Embryonic facial prominence (tissue), 1 donor: ENCODE measurements around the gene SCART1.
"Not testable (repeated sequence)": the region's sequence is repeated elsewhere in the genome, so short reads cannot be mapped to it uniquely, and the experiment has no call there.

Source experiments
- DNase-seq: peaks from one replicate; pipeline ENCODE4 v3.0.0-alpha.2; 2016; ENCODE audit errors: extremely low spot score

The SCART1 gene

DNA sequence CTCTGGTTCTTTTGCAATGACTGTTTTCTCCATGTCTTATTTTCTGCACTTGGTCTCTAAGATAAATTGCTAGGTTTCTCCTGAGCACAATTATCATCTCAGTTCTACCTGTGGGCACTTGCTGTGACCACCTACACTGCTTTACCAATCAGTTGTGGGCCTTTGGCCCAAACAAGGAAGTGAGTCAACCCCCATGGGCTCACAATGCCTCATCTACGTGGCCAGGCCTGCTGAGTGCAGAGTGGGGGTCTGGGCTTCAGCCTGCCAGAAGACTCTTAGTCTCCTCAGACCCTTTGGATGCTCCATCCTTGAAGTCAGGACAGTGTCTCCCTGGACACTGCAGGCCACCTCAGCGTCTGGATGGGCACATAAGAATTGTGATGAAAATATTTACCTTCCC lies 20.3 kb downstream of the SCART1 start:
- DNase-seq: no peak

DNA sequence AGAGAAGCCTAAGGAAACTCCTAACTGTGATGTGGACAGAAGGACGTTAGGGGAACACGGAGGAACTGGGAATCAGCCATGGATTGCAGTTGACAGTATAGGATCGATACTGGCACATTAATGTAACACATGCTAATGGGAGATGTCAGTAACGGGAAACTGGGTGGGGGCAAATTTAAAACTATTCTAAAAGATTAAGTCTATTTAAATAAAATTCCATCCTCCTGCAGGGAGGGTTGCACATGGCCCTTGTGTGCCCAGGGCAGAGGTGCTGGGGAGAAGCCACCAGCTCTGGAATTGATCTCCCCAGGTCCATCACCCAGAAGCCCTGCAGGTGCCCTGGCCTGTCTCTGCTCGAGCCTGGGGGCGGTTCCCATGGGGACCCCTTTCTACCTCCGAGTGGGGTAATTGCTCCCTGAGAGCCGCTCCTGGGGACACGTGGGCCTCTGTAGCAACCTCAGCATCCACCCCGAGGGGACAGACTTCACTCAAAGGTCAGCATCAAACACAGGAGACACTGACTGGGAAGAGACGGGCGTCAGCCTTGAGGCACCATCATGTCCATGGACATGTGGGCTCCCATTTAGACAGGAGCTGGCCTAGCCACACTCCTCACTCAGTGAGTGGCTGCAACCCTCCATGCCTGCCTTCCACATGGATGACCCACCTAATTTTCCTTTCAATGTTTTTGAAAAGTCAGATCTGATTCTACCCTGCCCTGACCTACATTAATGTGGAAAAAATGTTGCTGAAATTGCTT lies 21.1 kb downstream of the SCART1 start:
- no peak for DNase-seq

DNA sequence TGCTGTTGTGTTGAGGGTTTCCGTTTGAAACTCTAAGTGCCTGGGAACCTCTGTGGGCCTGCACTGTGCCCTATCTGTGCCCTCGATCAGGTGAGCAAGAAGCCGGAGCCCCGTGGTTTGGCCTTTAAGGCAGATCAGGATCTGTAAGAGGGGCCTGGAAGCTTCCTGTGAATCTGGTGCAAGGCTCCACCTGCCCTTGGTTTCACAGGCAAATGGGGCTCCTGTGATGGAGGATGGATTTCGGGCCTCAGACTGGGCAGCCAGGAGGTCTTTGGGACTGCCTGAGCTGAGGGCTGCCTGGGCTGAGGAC lies 21.6 kb downstream of the SCART1 start:
- DNase-seq: no peak

DNA sequence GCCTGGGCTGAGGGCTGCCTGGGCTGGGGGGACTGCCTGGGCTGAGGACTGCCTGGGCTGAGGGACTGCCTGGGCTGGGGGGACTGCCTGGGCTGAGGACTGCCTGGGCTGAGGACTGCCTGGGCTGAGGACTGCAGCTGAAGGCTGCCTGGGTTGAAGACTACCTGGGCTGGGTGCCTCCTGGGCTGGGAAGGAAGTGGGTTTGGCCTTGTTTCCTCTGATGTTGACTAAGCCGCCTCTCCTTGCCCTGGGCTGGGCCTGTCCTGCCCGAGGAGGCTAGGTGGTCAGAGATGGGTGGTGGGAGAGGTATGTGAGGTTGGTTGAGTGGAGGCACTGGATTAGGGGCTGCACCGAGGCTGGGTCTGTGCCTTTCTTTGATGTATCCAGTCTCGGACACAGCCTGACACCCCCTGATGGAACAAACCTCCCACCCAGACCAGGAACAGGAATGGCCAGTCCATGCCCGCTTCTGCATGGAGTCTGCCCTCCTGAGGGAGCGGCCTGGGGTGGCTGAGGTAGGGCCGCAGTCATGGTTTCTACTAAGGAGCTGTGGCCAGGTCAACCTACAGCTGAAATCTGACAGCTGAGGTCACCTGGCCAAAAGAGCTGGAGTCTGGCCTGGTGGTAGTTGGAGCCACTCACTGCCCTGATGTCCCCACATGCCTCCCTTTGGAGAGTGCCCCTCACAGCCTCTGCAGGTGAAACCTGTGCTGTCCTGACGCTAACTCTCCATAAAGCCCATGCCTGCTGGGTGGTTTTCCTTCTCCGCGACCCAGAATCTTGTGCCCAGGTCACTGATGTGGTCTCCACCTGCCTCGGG lies 22.3 kb downstream of the SCART1 start:
- DNase-seq: no peak

DNA sequence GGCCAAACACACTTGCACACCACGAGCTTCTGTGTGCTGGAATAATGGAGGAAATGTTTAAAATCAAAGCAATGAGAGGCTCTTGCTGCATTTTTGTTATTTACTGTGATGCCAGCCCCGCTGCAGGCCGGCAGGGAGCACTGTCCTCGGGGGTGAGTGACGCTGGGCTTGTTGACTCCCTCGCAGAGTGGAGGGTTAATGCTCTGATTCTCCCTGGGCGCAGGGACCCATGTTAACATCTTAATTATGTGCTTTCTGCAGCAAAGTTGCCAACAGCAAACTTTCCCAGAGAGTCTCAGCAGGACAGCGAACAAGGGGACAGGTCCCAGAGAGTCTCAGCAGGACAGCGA lies 22.9 kb downstream of the SCART1 start:
- no peak for DNase-seq

DNA sequence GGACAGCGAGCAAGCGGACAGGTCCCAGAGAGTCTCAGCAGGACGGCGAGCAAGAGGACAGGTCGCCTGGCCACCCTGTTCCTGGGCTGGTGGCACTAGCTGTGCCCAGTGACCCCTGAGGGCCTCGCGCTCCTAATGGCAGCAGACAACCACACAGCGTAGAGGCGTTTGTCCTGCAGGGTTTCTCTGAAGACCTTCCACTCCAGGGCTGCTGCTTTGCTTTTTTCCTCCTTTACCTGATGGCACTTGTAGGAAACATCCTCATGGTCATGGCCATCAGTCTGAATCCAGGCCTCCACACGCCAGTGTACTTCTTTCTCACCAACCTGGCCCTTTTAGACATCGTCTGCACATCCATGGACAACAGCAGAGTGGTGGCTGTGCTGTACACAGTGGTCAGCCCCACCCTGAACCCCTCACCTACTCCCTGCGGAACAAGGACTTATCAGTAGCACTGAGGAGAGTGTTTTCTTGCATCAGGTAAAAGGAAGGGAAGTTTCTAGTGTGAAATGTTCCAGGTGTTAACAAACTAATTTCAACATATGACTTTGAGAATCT lies 27.4 kb downstream of the SCART1 start:
- DNase-seq: no peak

DNA sequence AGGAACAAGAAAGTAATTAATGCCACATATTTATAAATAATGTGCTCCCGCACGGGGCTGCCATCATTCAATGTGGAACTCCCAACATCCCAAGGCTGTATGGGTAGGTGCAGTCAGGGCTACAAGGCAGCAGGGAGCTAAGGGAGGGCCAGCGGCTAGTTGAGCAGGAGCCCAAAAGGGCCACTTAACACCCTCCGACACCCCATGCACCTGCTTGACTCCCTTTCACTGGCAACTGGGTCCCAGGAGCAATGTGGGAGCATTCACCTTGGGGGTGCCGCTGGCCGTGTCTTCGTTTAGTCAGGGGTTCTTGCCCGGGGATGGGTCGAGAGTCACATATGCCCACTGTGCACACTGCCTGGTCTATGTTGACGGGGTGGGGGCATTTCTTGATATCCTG lies 27.9 kb downstream of the SCART1 start:
- no peak for DNase-seq

DNA sequence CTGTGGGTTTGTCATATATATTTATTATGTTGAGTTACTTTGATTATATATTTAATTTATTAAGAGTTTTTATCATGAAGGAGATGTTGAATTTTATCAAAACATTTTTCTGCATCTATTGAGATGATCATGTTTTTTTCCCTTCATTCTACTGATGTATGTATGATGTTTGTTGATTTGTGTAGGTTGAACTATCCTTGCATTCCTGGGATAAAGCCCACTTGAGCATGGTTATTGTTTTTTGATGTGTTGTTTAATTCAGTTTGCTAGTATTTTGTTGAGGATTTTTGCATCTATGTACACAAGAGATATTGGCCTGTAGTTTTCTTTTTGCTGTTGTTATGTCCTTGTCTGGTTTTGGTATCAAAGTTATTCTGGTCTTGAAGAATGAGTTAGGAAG lies 31.1 kb downstream of the SCART1 start:
- no peak for DNase-seq

DNA sequence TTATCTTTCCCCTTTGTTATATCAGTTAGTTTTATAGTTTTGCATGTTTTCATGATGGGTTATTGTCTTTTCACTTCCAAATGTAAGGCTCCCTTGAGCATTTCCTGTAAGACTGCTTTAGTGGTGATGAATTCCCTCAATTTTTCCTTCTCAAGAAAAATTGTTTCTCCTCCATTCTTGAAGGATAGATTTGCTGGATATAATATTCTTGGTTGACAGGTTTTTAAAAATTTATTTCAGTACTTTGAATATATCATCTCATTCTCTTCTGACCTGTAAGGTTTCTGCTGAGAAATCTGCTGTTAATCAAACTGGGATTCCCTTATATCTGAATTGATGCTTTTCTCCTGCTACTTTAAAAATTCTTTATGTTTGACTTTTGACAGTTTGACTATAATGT lies 33.3 kb downstream of the SCART1 start:
- DNase-seq: no peak

DNA sequence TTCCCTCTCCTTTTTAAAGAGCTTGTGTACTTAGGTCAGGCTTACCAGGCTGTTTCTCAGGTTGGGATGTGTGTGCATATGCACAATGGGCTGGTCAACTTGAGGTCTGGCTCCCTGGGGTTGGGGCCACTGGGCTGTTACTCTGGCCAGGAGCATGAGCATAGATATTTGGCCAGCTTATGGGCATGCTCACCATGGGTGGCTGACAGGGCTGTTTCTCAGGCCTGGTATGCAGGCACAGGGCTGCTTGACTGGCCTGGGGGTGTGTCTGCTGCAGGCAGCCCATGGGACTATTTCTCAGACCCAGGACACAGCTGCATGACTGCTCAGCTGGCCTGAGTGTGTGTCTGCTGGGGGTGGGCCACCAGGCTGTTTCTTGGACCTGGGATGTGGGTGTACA lies 34.6 kb downstream of the SCART1 start:
- no peak for DNase-seq

DNA sequence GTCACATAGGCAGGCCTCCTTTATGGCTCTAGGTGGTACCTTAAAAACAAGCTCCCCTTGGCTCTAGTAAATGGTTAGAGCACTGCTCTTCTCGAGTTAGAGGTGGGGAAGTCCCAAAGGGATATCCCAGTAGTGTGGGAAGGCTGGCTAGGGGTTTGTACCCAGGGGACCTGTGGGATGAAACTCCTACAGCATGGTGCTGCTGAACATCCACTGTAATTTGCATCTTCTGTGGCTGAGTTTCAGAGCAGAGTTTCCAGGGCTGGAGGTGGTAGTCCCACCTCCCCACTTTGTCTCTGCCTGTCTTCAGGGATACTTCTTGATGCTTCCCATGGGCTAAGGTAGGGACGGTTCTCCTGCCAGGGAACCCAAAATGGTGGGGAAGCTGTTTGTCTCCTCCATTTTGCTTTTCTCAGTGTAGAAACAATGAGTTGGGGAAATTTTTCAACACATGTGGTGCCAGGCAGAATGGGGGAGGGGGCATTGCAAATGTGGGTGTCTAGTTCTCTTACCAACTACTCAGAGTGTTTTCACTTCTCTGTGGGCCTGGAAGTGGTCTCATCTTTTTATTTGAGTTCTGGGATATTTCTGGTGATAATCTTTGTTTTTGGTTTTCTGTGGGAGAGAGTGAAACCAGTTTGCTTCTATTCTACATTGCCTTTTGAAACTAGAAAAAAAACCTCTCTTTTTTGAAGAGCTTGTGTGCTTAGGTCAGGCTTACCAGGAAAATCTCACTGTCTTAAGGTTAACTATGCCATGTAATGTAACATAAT lies 36.3 kb downstream of the SCART1 start:
- DNase-seq: no peak

DNA sequence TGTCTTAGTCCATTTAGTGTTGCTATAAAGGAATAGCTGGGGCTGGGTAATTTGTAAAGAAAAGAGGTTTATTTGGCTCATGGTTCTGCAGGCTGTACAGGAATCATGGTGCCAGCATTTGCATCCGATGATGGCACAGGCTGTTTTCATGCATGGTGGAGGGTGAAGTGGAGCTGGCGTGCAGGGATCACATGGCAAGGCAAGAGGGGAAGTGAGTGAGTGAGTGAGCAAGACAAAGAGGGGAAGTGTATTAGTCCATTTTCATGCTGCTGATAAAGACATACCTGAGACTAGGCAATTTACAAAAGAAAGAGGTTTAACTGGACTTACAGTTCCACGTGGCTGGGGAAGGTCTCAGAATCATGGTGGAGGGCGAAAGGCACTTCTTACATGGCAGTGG lies 39.8 kb downstream of the SCART1 start:
- not testable (repeated sequence) for DNase-seq

DNA sequence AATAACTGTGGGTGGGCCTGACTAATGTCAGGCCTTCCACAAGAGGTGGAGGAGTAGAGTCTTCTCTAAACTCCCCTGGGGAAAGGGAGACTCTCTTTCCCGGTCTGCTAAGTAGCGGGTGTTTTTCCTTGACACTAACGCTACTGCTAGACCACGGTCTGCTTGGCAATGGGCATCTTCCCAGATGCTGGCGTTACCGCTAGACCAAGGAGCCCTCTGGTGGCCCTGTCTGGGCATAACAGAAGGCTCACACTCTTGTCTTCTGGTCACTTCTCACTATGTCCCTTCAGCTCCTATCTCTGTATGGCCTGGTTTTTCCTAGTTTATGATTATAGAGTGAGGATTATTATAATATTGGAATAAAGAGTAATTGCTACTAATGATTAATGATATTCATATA lies 43.6 kb downstream of the SCART1 start:
- not testable (repeated sequence) for DNase-seq

DNA sequence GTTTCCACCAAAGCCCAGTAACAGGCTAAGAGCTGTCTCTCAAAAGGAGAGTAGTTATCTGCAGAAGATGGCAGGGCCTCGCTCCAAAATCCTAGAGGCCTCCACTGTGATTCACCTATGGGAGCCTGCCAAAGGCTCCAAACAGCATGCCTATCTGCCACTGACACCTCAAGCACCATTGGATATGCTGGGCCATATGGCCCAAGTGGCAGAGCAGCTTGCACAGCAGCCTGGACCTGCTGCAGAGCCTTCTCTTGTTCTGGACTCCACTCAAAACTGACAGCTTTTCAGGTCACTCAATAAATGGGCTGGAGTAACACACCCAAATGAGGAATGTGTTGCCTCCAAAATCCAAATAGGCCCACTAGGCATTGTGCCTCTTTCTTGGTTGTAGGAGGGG lies 45.4 kb downstream of the SCART1 start:
- not testable (repeated sequence) for DNase-seq

DNA sequence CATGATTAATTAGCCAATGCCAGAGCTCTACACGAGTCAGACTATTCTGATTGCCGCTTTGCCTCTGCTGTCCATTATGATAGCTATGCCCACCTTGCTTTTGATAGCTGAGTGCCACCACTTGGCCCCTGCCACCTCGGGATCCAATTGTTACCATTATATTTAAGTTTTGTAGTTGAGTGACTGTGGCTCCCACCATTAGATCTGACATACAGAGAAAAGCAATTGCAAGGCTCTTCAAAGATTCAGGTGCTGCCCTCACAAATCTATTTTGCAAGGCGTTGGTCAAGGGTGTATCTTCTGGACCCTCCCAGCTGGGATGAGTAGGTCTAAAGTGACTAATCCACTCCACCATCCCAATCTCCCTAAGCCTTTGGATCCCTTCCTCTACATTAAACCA lies 47.2 kb downstream of the SCART1 start:
- not testable (repeated sequence) for DNase-seq

DNA sequence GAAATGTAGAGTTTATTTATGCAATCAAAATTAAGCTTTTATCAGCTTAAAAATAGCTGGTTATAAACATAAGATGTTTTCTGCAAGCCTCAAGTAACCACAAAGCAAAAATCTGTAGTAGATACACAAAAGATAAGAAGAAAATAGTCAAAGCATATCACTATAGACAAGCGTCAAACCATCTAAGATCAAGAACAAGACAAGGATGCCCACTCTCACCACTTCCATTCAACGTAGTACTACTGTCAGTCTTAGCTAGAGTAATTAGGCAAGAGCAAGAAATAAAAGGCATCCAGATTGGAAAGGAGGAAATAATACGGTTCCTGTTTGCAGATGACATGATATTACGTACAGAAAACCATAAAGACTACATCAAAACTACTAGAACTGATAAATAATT lies 56.0 kb downstream of the SCART1 start:
- DNase-seq: no peak

DNA sequence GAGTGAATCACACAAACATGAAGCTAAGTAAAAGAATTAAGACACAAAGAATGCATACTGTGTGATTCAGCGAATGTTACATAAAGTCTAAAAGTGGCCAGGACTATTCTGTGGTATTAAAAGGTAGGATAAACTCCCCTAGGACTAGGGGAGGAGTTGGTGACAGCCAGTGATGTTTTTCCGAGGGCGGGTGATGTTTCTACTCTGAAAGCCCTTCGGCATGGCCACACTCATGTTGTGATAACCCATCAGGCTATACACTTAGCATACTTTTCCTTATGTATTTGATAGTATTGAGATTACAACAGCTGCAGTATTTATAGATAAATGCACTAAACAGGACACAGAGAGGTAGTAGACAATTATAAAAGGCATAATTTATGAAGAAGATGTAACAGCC lies 57.7 kb downstream of the SCART1 start:
- DNase-seq: no peak

DNA sequence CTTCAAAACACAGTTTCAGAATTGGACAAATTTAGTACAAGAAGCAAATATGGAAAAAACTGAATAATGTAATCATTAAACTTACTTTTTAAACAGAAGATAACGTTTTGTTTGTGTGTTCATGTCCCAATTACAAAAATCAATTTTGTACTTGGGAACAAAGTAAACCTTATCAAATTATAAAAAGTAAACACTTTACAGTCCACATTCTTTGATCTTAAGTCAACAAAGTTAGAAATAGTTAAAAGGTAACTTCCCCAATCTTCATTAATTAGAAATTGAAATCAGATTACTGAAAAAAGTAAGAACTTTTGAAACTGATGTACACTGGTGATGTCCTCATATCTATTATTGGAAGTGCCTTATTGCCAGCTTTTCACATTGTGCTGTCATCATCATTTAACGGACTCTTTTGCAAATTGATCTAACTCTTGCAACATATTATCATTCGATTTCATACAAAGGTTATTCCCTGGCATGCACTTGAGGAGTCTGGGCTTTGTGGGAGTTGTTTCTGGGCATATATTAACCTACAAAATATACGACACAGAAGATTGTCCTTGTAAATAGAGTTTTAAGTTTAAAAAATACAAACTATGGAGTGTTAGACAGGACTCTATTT lies 58.3 kb downstream of the SCART1 start:
- no peak for DNase-seq

DNA sequence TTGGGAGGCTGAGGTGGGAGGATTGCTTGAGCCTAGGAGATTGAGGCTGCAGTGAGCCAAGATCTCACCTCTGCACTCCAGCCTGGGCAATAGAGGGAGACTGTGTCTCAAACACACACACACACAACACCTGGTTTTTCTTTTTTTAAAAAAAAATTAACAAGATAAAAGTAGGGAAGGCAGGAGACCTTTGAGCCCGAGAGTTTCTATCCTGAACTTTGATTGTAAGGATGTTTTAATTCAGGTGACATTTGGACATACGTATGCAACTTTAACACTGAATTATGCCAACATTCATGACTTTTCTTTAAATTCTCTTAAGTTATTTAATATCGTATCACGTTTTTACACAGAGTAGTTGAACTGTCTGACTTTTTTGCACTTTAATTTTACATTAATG lies 61.7 kb downstream of the SCART1 start:
- no peak for DNase-seq

DNA sequence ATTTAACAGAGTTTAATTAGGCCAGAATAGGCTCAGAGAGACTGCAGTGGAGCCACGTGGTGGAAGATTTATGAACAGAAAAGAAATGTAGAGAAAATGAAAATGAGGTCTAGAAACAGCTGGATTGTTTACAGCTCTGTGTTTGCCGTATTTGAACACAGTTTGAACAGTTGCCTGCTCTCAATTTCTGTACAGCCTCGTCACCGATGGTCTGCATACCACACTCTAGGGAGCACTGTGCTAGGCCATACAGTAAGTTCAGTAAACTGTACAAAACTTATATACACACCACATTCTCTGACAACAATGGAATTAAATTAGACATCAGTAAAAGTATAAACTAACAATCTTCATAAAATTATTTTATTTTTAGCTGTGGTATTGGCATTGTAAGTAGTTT lies 62.3 kb downstream of the SCART1 start:
- no peak for DNase-seq

DNA sequence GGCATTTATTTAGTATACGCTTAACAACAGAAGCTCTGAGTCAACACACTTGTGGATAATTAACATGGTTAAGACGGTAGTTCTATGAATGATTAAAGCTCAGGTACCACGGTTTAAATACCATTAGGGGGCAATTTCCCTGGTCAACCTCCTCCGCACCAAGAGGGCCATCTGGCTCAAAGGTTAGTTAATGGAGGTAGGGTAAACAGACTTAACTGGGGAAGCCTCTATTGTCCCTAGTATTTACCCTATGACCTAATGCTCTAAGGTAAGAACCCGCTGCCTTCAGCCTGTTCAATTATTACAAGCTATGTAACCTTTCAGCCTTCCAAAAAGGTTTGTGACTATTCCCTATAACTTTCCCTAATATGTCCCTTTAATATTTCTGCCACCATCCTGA lies 64.8 kb downstream of the SCART1 start:
- DNase-seq: not testable (repeated sequence)
